H1 (cell line): ENCODE data around the gene KLK12. TPM values are rescaled to one million over a fixed set of nuclear protein-coding genes. Genes with fewer than 3 reads are reported as not detected.

Experiments used
- BCL11A ChIP-seq, 2 experiments: IDR thresholded peaks; one replicate each; pipeline ENCODE4 v1.6.1; 2011; ENCODE audit warnings: low read depth in 2 of 2, low read length in 2 of 2, mild to moderate bottlenecking in 2 of 2
- CBX5 ChIP-seq: fragments of 300-800, 300-1000 bp; sonication (generic); IDR thresholded peaks from 2 replicates; pipeline ENCODE4 v1.7.1; 2016; ENCODE audit warnings: antibody characterized with exemption, low read length, low read depth
- CHD7 ChIP-seq: fragments of 300-600 bp; sonication (generic); IDR thresholded peaks from 2 replicates; pipeline ENCODE4 v1.7.1; 2012; ENCODE audit warnings: low read length, moderate library complexity, mild to moderate bottlenecking, inconsistent platforms; ENCODE audit not compliant: insufficient replicate concordance
- EP300 ChIP-seq, 2 experiments: IDR thresholded peaks; 1 replicate in 1 of 2; 2 replicates in 1 of 2; pipeline ENCODE4 v1.6.1; 2011 to 2012; ENCODE audit warnings: low read depth in 2 of 2, low read length in 2 of 2, mild to moderate bottlenecking in 2 of 2, borderline replicate concordance in 1 of 2, inconsistent platforms in 1 of 2, moderate library complexity in 1 of 2
- EZH2 ChIP-seq: fragments of 200-600 bp; sonication (generic); IDR thresholded peaks from 2 replicates; pipeline ENCODE4 v1.7.1; 2012; ENCODE audit warnings: low read depth, mild to moderate bottlenecking, moderate library complexity, low read length, inconsistent platforms; ENCODE audit not compliant: severe bottlenecking
- KDM1A ChIP-seq: fragments of 200-600, 300-600 bp; sonication (generic); IDR thresholded peaks from 2 replicates; pipeline ENCODE4 v1.7.1; 2016; ENCODE audit warnings: mild to moderate bottlenecking, low read length, borderline replicate concordance
- NANOG ChIP-seq: IDR thresholded peaks from 2 replicates; pipeline ENCODE4 v1.6.1; 2011; ENCODE audit warnings: low read length, low read depth, mild to moderate bottlenecking, inconsistent platforms; ENCODE audit not compliant: insufficient read depth, poor library complexity, severe bottlenecking
- POU5F1 ChIP-seq: IDR thresholded peaks from 2 replicates; pipeline ENCODE4 v1.6.1; 2011; ENCODE audit warnings: low read depth, mild to moderate bottlenecking, low read length, moderate library complexity
- SAP30 ChIP-seq: fragments of 300-600 bp; sonication (generic); IDR thresholded peaks from 2 replicates; pipeline ENCODE4 v1.7.1; 2012; ENCODE audit warnings: low read length, moderate library complexity, mild to moderate bottlenecking, inconsistent platforms; ENCODE audit not compliant: insufficient read depth, insufficient replicate concordance
- ZNF274 ChIP-seq: IDR thresholded peaks from 2 replicates; pipeline ENCODE4 v1.7.0; 2012; ENCODE audit warnings: low read length, borderline replicate concordance; ENCODE audit errors: extremely low read depth
- polyA plus RNA-seq, 7 experiments: library from polyadenylated mRNA; depleted of rRNA in 3 of 7; stranded (reverse) in 5 of 7; unstranded in 2 of 7; fragments of >200 nt in 5 of 7; fragments of 200-250 nt in 2 of 7; gene quantifications; 1 replicate in 5 of 7; 2 replicates in 1 of 7; 4 replicates in 1 of 7; pipeline versions ENCODE4 v1.2.1 to v1.2.3, GENCODE V29; 2011 to 2013; ENCODE audit warnings: missing spikeins in 2 of 7, mixed read lengths in 2 of 7
- total RNA-seq: library from RNA; stranded (reverse); fragmentation: NEBNext Ultra II Directional; extraction: Animal tissue kit (Norgen Biotek cat#: 25700); gene quantifications from 2 replicates; pipeline ENCODE4 v1.2.1, GENCODE V29; 2021

KLK12 gene
- total and polyA plus RNA-seq, 2 of the 8 experiments (the other 6 are each of a cell fraction or from before 2014, with no cell fraction given), result 0.24 TPM; not detected in 1

- TF ChIP-seq CHD7 (no peak), CBX5 (no peak), NANOG (no peak), POU5F1 (no peak), SAP30 (no peak), EZH2 (no peak), EP300 (IDR thresholded peaks at IDR 0.05; ENCODE audit: borderline replicate concordance in 1 of 2, low read depth in 2 of 2, low read length in 2 of 2) (no peak), ZNF274 (no peak), KDM1A (no peak), BCL11A (IDR thresholded peaks at IDR 0.05; ENCODE audit: low read depth in 2 of 2, low read length in 2 of 2) (no peak)
These were observed 26.2 kb upstream of the KLK12 start (continued) for GRCh38 chr19:51060973-51061372.
